HAP-1 (cell line): Measurements from ENCODE around the gene LRRC73.
"Not testable (repeated sequence)": the region's sequence is repeated elsewhere in the genome, so short reads cannot be mapped to it uniquely, and the experiment has no call there.

Experiments used
- DNase-seq, 2 experiments: peaks; one replicate each; pipeline ENCODE4 v3.0.0-alpha.2; 2016 to 2020; ENCODE audit warnings: low spot score in 2 of 2
- H3K27me3 ChIP-seq: fragments of 250-450 bp; sonication (Bioruptor Pico); 2 replicates; pipeline ENCODE4 v1.5.1; 2020; ENCODE audit warnings: low read depth, mild to moderate bottlenecking, moderate library complexity
- H3K36me3 ChIP-seq: fragments of 250-450 bp; sonication (Bioruptor Pico); replicated peaks from 2 replicates; pipeline ENCODE4 v1.5.1; 2020; ENCODE audit warnings: mild to moderate bottlenecking
- H3K4me1 ChIP-seq: fragments of 250-450 bp; sonication (Bioruptor Pico); 2 replicates; pipeline ENCODE4 v1.5.1; 2020; ENCODE audit warnings: mild to moderate bottlenecking
- H3K4me3 ChIP-seq: fragments of 250-450 bp; sonication (Bioruptor Pico); 2 replicates; pipeline ENCODE4 v1.5.1; 2020; ENCODE audit warnings: mild to moderate bottlenecking, moderate library complexity
- H3K9me3 ChIP-seq: fragments of 250-450 bp; sonication (Bioruptor Pico); 2 replicates; pipeline ENCODE4 v1.5.1; 2020; ENCODE audit warnings: mild to moderate bottlenecking, moderate library complexity
- in situ Hi-C: fragments of 300-500 bp; cut with MboI; formaldehyde crosslinking; loops from 3 replicates; pipeline ENCODE4 v1.14.3; 2020; ENCODE audit warnings: low sequenced_read_pairs, inconsistent platforms, mixed read lengths

LRRC73 gene

DNA sequence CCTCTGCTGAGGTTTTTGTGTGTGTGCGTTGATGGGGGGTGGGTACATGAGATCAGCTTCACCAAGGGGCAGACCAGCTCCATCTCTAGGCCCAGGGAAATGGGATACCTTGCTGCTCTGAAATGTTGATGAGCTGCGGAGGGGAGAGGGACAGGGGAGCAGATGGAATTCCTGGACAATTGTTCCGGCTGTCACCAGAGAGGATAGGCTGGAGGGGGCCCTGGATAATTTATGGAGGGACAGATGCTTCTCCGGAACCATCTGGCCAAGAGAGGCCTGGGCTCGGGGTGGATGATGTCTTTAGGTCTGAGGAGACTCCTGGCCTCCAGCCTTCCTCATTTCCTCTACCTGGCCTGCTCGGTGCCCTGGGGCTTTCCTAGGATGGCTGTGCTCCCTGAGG lies 34.6 kb downstream of the LRRC73 start:
- no peak overlapping the region for H3K4me3 ChIP-seq
- DNase-seq: no peak
- H3K4me1 ChIP-seq: peaks cover 4% of the 10 kb centered on the region; the same call in 1 of the 2 replicates
- H3K27me3 ChIP-seq: no peaks in the 10 kb centered on the region
- in situ Hi-C loops: no loop called here
- no peaks in the 10 kb centered on the region for H3K9me3 ChIP-seq
- no peaks in the 10 kb centered on the region; the same call in 1 of the 2 replicates for H3K36me3 ChIP-seq

GRCh38 chr6:43472515-43472914 lies 37.6 kb downstream of the LRRC73 start:
- DNase-seq: no peak
- H3K27me3 ChIP-seq: no peaks in the 10 kb centered on the region
- no peak overlapping the region for H3K4me3 ChIP-seq
- peaks cover 4% of the 10 kb centered on the region; the same call in 1 of the 2 replicates for H3K4me1 ChIP-seq
- in situ Hi-C loops: no loop called here
- no peaks in the 10 kb centered on the region for H3K36me3 ChIP-seq
- H3K9me3 ChIP-seq: no peaks in the 10 kb centered on the region

- Histone ChIP-seq H3K4me1 (no peaks in the 10 kb centered on the region), H3K36me3 (no peaks in the 10 kb centered on the region), H3K9me3 (no peaks in the 10 kb centered on the region), H3K4me3 (no peak overlapping the region), H3K27me3 (no peaks in the 10 kb centered on the region)
- DNase-seq: no peak
- in situ Hi-C loops: no loop called here
Observed at GRCh38 chr6:43471399-43471798, 38.7 kb downstream of the LRRC73 start.

GRCh38 chr6:43469947-43470346 lies 40.2 kb downstream of the LRRC73 start:
- H3K4me3 ChIP-seq: no peak overlapping the region
- DNase-seq: no peak
- no peaks in the 10 kb centered on the region for H3K27me3 ChIP-seq
- no peaks in the 10 kb centered on the region for H3K4me1 ChIP-seq
- in situ Hi-C loops: no loop called here
- H3K36me3 ChIP-seq: no peaks in the 10 kb centered on the region
- H3K9me3 ChIP-seq: no peaks in the 10 kb centered on the region

DNA sequence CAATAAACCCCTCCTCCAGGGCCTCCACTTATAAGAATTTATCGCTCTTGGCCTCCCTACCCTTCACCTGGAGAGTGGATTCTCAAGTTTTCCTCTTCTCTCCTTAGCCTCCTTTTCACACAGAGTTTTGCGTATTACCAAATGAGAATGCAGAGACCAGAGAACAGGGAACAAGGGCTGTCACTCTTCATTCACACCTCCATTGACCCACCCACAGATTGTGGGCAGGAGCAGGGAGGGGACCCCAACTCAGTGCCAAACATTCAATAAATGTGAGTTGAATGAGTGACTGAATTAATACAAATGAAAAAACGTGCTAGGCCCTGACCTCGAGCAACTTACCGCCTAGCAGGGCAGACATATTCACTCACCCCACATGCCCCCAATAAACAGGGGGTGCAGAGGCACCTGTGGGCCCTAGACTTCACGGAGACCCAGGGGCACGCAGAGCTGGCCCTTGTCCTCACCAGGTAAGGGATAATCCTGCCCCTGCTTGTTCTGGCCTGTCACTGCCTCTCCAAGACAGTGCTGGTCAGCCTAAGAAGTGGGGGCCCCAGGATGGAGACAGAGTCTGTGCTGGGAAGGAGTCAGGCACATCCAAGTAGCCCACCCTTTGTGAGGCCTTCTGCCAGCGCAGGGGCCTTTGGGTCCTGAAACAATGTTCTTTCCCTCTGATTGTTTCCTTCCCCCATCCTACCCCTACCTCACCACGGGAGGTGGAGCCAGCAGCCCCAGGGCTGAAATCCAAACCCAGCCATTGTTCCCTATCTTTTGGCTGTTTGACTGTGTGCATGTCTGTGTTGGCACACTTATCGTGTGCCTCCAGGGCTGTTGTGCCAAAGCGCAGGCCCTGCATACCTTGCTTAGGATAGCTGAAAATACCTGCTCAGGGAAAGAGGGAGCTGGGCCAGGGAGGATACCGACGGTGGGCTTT lies 41.1 kb downstream of the LRRC73 start:
- in situ Hi-C loops: no loop called here

DNA sequence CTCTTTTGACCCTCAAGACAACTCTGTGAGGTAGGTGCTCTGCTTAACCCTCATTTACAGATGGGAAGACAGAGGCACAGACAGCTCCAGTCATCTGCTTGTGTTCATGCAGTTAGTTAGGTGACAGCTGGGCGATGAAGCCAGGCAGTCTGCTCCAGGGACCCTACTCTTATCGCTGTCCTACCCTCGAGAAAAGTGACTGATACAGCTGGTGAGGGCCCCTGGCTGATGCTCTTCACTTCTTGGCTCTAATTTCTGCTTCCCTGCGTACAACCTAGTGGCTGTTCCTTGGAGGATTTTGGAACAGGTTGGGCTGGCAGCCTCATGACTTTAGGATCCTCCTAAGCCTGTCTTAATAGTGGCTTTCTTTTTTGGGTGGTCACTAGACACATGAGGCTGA lies 41.9 kb downstream of the LRRC73 start:
- H3K36me3 ChIP-seq: no peaks in the 10 kb centered on the region
- H3K4me3 ChIP-seq: no peak overlapping the region
- no peak for DNase-seq
- 0 out of 2 replicates have a peak, but pooled peaks cover under 1% of the 10 kb centered on the region for H3K27me3 ChIP-seq
- no peaks in the 10 kb centered on the region for H3K9me3 ChIP-seq
- in situ Hi-C loops: no loop called here
- no peaks in the 10 kb centered on the region for H3K4me1 ChIP-seq

More for the DNA sequence above, 41.1 kb downstream of the LRRC73 start:
- Histone ChIP-seq H3K27me3 (no peaks in the 10 kb centered on the region), H3K4me3 (no peak overlapping the region), H3K4me1 (no peaks in the 10 kb centered on the region), H3K9me3 (no peaks in the 10 kb centered on the region), H3K36me3 (no peaks in the 10 kb centered on the region)
- DNase-seq: no peak

- Histone ChIP-seq H3K36me3 (no peaks in the 10 kb centered on the region), H3K4me3 (no peak overlapping the region), H3K4me1 (no peaks in the 10 kb centered on the region), H3K27me3 (peaks cover 3% of the 10 kb centered on the region; the same call in 1 of the 2 replicates), H3K9me3 (no peaks in the 10 kb centered on the region)
- no peak for DNase-seq
- in situ Hi-C loops: no loop called here
Observed at GRCh38 chr6:43467752-43468151, 42.4 kb downstream of the LRRC73 start.

- H3K4me3 ChIP-seq, in situ Hi-C loops, H3K27me3 ChIP-seq, DNase-seq, H3K9me3 ChIP-seq, H3K4me1 ChIP-seq, H3K36me3 ChIP-seq: not testable (repeated sequence)
Observed at GRCh38 chr6:43467265-43467664, 42.9 kb downstream of the LRRC73 start.

- H3K4me1 ChIP-seq: no peaks in the 10 kb centered on the region
- no peaks in the 10 kb centered on the region for H3K9me3 ChIP-seq
- no peaks in the 10 kb centered on the region for H3K36me3 ChIP-seq
- no peak for DNase-seq
- peaks cover 3% of the 10 kb centered on the region; the same call in 1 of the 2 replicates for H3K27me3 ChIP-seq
- in situ Hi-C loops: no loop called here
- H3K4me3 ChIP-seq: no peak overlapping the region
Observed at GRCh38 chr6:43465948-43466347, 44.2 kb downstream of the LRRC73 start.

- Histone ChIP-seq H3K9me3 (no peaks in the 10 kb centered on the region), H3K4me1 (no peaks in the 10 kb centered on the region), H3K36me3 (no peaks in the 10 kb centered on the region), H3K27me3 (peaks cover 3% of the 10 kb centered on the region; the same call in 1 of the 2 replicates), H3K4me3 (no peak overlapping the region)
- in situ Hi-C loops: no loop called here
- no peak for DNase-seq
Observed at GRCh38 chr6:43464337-43464736, 45.8 kb downstream of the LRRC73 start.

GRCh38 chr6:43461936-43462335 lies 48.2 kb downstream of the LRRC73 start:
- peaks cover 3% of the 10 kb centered on the region; the same call in 1 of the 2 replicates for H3K27me3 ChIP-seq
- no peaks in the 10 kb centered on the region for H3K36me3 ChIP-seq
- in situ Hi-C loops: no loop called here
- H3K9me3 ChIP-seq: no peaks in the 10 kb centered on the region
- no peak overlapping the region for H3K4me3 ChIP-seq
- no peaks in the 10 kb centered on the region for H3K4me1 ChIP-seq
- no peak for DNase-seq

GRCh38 chr6:43460032-43460431 lies 50.1 kb downstream of the LRRC73 start:
- DNase-seq: no peak
- H3K4me3 ChIP-seq: no peak overlapping the region
- peaks cover 3% of the 10 kb centered on the region; the same call in 1 of the 2 replicates for H3K27me3 ChIP-seq
- no peaks in the 10 kb centered on the region for H3K9me3 ChIP-seq
- no peaks in the 10 kb centered on the region for H3K36me3 ChIP-seq
- in situ Hi-C loops: no loop called here
- H3K4me1 ChIP-seq: 0 out of 2 replicates have a peak, but pooled peaks cover 4% of the 10 kb centered on the region

GRCh38 chr6:43459535-43459934 lies 50.6 kb downstream of the LRRC73 start:
- DNase-seq: no peak
- in situ Hi-C loops: no loop called here
- Histone ChIP-seq H3K4me1 (0 out of 2 replicates have a peak, but pooled peaks cover 4% of the 10 kb centered on the region), H3K9me3 (no peaks in the 10 kb centered on the region), H3K4me3 (no peak overlapping the region), H3K27me3 (peaks cover 3% of the 10 kb centered on the region; the same call in 1 of the 2 replicates), H3K36me3 (no peaks in the 10 kb centered on the region)

GRCh38 chr6:43458154-43458553 lies 52.0 kb downstream of the LRRC73 start:
- H3K4me1 ChIP-seq, H3K36me3 ChIP-seq, DNase-seq, H3K4me3 ChIP-seq, in situ Hi-C loops, H3K27me3 ChIP-seq, H3K9me3 ChIP-seq: not testable (repeated sequence)
